AG20443 (cell line): ENCODE measurements around the gene LAT.
"Not testable (repeated sequence)": the region's sequence is repeated elsewhere in the genome, so short reads cannot be mapped to it uniquely, and the experiment has no call there.

ENCODE experiments used
- DNase-seq: peaks from one replicate; pipeline ENCODE4 v3.0.0; 2012; ENCODE audit warnings: low spot score, mixed read lengths

The LAT gene, protein sequence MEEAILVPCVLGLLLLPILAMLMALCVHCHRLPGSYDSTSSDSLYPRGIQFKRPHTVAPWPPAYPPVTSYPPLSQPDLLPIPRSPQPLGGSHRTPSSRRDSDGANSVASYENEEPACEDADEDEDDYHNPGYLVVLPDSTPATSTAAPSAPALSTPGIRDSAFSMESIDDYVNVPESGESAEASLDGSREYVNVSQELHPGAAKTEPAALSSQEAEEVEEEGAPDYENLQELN

DNA sequence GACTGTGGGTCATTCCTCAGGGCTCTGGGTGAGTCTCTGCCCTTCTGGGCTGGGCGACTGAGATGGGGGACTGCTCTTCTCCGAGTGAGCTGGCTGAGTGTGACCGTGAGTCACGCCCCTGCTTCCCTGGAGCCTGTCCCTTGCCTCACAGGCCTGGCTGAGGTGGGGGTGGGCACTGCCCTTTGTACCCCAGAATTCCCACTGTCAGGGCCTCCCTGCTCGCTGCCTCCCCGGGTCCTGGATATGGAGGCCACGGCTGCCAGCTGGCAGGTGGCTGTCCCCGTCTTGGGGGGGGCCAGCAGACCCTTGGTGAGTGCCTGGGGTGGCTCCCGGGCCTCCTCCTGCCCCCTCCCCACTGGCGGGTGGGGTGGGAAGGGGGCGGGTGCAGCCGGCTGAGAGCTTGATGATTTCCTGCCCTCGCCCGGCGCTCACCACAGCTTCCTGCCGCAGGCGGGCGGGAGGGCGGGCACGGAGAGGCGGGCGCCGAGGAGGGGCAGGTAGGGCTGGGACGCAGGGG lies at the start of gene LAT:
LAT (plus strand) TSS at position 434 of the 517 bp plus-strand sequence. CDS start 366 bp downstream, outside the sequence.
- DNase-seq, result no peak

DNA sequence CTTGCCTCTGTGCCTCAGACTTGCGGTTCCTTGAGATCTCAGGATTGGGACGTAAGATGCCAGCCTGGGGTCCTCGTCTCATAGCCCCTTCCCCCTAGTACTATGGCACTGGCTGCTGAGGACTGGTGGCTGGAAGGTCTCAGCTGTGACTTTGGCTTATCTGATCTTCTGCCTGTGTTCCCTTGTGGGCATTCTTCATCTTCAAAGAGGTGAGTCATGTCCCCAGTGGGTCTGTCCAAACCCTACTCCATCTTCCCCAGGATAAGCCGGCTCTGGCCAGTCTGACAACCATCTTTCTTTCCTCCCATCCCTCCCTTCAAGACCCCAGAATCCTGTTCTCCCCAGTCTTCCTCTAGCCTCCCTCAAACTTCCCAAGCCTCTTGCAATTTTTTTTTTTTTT lies 49.5 kb upstream of the LAT start:
- no peak for DNase-seq

DNA sequence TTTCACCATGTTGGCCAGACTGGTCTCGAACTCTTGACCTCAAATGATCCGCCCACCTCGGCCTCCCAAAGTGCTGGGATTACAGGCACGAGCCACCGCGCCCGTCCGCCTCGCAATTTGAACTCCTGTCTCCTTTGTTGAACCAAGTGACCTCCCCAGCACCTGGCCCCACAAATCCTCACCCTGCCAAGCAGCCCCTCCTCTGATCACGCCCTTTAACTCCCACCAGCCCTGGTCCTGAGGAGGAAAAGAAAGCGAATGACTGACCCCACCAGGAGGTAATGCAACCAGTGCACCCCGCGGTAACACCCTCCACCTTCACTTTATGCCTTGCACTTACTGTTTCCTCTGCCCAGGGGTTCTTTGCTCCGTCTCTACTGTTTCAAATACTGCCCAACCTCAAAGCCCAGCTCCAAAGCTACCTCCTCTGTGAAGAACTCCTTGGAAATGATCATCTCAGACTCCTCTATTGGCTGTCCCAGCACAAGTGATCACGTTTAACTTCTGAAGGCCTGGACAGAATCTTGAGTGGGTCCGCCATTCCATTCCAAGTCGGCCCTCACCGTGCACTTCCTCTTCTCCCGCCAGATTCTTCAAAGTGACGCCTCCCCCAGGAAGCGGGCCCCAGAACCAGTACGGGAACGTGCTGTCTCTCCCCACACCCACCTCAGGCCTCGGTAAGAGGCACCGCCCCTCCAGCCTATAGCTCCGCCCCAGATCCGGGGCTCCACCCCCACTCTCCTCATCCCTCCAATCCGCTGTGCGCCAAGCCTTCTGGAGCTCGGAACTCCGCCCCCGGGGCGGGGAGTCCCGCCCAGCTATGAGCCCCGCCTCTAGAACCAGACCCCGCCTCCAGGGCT lies 48.7 kb upstream of the LAT start:
- DNase-seq, result peak; percentile 92

DNA sequence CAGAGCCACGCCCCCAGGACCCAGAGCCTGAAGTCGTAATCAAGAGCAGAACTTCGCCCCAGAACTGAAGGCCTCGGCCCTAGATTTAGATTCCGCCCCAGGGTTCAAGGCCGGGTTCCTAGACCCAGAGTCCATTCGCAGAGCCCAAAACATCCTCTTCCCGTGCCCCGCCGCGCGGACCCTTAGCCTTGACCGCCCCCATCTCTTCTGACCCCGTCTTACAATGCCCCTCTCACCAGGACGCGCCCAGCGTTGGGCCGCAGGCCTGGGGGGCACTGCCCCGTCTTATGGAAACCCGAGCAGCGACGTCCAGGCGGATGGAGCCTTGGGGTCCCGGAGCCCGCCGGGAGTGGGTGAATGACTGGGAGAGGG lies 48.1 kb upstream of the LAT start:
- no peak for DNase-seq

DNA sequence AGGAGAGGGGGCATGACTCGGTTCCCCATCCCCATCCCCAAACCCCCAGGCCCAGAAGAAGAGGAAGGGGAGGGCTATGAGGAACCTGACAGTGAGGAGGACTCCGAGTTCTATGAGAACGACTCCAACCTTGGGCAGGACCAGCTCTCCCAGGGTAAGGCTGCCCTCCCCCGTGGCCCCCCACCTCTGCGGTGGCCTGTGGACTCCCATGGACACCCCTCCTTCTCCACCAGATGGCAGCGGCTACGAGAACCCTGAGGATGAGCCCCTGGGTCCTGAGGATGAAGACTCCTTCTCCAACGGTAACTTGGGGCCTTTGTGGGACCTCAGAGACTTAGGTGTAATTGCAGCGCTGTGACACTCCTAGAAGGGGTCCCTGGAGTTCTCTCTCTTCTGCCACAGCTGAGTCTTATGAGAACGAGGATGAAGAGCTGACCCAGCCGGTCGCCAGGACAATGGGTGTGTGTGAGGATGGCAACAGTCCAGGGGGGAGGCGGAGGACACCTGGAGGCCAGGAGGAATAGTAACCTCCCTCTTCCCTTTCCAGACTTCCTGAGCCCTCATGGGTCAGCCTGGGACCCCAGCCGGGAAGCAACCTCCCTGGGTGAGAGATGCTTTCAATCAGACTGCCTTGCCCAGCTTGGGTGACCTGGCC lies 47.5 kb upstream of the LAT start:
- no peak for DNase-seq

DNA sequence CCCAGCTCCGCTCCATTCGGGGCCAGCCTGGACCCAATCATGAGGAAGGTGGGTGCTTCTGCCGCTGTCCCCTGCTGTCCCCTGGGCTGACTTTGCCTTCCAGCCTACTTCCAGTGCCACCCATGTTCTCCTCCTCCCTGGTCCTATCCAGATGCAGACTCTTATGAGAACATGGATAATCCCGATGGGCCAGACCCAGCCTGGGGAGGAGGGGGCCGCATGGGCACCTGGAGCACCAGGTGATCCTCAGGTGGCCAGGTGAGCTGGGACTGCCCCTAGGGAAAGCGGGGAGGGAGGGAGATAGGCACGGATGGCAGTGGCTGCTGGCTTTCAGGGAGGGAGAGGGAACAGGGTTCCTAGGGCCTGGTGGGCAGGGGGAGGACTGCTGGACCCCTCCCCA lies 46.1 kb upstream of the LAT start:
- no peak for DNase-seq

DNA sequence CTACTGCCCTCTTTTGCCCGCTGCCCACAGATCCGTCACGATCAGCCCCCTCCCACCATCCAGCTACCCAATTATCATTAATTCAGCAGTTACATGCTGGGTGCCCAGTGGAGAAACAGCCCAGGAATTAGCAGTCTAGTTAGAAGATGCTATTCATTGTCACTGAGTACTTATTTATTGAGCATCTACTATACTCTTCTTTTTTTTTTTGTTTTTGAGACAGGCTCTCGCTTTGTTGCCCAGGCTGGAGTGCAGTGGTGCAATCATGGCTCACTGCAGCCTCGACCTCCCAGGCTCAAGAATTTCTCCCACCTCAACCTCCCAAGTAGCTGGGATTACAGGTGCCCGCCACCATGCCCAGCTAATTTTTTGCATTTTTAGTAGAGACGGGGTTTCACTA lies 45.0 kb upstream of the LAT start:
- not testable (repeated sequence) for DNase-seq

DNA sequence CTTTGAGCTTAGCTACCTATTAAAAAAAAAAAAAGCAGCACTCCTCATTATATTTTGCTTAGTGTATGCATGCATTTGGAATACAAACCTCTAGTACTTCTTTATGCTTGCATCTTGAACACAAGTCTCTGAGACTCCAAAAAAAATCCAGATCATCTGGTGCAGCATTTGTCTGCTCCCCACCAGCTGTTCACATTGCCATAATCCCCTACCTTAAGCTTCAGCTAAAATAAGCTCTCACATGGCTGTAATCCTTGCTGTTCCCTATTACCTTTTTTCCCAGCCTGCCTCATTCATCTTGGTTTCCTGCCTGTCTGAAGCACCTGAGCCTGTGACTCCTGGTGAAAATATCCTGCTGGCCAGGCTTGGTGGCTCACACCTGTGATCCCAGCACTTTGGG lies 41.6 kb upstream of the LAT start:
- DNase-seq, result no peak

DNA sequence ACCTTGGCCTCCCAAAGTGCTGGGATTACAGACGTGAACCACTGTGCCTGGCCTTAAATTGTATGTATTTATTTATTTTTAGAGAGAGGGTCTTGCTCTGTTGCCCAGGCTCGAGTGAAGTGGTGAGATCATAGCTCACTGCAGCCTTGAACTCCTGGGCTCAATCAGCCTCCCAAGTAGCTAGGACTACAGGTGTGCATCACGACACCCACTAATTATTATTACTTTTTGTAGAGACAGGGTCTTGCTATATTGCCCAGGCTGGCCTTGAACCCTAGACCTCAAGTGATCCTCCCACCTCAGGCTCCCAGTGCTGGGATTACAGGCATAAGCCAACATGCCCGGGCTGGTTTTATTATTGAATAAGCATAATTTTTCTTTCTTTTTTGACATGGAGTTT lies 38.2 kb upstream of the LAT start:
- no peak for DNase-seq

DNA sequence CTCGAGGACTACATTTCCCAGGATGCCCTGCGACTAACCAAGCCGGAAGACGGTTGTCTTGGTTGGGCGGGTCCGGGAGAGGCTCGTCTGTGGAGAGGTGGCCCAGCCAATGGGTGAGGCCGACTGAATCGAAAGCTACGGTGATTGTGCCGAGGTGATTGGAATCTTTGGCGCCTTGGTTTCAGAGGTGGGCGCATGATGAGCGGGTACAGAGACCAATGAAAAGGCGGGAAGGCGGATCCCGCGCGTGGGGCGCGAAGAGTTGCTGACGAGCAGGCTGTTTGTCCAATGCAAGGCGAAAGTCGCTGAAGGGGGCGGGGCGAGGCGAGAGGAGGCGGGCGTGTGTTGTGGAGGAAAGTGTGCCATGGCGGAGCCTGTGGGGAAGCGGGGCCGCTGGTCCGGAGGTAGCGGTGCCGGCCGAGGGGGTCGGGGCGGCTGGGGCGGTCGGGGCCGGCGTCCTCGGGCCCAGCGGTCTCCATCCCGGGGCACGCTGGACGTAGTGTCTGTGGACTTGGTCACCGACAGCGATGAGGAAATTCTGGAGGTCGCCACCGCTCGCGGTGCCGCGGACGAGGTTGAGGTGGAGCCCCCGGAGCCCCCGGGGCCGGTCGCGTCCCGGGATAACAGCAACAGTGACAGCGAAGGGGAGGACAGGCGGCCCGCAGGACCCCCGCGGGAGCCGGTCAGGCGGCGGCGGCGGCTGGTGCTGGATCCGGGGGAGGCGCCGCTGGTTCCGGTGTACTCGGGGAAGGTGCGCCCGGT lies 34.0 kb upstream of the LAT start, which contains the start of gene NFATC2IP:
NFATC2IP (plus strand) TSS at position 290 of the 762 bp plus-strand sequence; CDS start at position 365, 75 bp downstream.
- DNase-seq, result peak; percentile 99

DNA sequence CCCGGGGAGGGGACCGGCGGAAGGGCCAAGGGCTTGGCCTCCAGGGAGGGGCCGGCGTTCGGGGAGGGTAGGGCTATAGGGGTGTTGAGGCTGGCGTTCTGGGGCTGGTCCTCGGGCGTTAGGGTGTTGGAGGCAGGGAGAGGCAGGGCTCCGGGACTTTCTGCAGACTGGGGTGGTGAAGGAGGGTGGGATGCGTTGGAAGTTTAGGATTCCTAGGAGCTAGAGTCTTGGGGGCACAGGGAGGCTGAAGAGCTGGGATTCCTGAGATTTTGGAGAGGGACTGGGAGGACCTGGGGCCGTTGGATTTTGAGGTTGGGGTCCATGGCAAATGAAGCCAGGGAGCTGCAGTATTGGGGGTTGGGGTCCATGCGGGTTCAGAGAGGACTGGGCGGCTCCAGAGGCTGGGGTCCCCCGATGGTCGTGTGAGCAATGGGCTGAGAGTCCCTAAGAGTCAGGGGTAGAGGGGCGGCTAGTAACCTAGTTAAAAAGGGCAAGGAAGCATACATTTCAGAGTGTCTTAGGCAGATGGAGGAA lies 33.4 kb upstream of the LAT start:
- no peak for DNase-seq

DNA sequence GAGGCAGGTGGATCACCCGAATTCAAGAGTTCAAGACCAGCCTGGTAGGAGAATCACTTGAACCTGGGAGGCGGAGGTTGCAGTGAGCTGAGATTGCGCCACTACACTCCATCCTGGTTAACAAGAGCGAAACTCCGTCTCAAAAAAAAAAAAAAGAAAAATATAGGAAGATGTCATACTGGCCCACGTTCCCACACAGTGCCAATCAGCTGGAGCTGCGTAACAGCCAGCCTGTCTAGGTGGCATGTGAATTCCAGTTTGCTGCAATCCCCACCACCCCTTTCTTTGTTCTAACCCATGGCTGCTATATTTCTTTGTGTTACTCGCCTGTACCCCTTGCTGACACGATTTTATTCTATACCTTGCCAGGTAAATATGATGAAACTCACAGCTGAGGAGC lies 26.6 kb upstream of the LAT start:
- DNase-seq, result no peak

DNA sequence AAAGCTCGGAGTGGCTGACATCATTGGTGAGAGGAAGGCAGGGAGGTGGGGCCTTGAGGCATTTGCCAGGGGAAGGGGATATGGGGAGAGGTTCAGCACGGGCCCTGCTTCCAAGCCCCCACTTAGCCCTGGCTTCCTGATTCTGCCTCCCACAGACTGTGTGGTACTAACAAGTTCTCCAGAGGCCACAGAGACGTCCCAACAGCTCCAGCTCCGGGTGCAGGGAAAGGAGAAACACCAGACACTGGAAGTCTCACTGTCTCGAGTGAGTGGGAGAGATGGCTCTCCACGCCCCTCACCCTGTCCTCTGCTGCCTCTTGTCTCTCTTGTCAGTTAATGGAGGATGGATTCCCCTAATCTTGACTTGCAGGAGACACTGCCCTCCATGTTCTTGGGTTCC lies 26.0 kb upstream of the LAT start:
- no peak for DNase-seq

DNA sequence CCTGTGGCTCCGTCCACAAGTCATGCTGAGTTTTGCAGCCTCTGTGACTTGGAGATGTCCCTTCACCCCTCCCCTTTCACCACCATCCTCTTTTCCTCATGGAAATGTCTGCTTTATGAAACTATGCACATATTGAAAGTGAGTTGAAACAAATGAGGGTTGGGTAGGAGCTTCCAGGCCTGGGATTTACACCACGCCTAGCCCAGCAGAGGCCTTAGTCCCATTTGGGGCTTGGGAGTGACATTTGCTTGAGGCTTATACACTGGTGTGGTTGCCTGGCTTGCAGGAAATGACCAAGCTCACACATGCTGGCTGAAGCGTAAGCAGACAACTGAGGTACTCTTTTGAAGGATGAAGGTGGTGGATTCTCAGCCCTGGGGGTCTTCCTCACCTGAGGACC lies 20.8 kb upstream of the LAT start:
- DNase-seq, result no peak

DNA sequence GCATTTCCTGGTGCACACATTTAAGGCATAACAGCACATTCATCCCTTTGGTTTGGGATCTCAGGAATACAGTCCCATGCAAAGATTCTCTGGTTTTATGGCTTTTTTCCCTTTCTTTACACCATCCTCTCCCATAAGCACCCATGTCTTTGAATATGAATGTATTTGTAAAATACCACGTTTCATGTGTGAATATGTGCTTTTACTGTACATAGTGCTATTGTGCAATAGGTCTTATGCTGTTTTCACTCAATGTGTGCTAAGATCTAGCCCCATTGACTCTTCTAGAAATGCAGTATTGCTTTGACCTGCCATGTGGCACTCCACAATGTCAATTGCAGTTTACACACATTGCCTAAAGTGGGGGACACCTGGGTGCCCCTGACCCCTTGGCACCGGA lies 20.4 kb upstream of the LAT start:
- DNase-seq, result no peak

DNA sequence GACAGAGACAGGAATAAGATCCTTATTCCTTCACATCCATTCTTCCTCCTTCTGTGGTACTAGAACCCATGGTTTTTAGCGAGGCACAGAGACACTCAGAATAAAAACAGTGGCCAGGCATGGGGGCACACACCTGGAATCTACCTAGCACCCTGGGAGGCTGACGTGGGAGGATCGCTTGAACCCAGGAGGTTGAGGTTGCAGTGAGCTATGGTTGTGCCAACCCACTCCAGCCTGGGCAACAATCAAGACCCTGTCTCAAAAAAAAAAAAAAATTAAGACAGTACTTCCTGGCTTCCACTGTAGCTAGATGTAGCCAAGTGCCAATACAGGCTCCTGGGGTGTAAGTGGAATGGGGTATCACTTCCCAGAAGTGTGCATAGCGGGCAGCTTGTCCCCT lies 17.7 kb upstream of the LAT start:
- no peak for DNase-seq

DNA sequence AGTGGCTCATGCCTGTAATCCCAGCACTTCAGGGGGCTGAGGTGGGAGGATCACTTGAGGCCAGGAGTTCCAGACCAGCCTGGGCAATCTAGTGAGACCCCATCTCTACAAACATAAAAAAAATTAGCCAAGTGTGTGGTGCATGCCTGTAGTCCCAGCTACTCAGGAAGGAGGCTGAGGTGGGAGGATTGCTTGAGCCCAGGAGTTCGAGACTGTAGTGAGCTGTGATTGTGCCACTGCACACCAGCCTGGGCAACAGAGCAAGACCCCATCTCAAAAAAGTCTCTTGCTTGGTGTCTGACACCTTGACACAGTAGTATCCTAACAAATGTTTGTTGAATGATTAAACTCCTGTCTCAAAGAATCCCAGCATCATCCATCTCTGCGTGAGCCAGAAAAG lies 15.2 kb upstream of the LAT start:
- DNase-seq, result not testable (repeated sequence)

DNA sequence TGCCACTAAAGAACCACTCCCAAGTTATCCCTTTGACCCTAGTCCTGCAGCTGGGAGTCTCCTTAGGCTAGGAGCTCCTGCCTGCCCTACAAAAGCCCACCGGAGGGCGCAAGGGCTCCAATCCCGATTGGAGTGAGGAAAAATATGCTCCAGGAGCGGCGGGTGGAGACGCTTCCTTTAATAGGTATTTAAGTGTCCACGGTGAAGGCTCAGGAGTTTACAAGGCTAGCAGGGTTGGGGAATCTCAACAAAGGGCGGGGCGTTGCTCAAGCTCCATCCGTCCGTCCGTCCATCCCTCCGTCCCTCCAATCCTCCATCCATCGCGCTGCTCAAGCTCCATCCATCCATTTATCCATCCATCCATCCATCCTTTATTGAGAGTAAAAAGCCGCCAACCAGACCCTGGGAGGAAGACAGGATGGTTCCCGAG lies 10.8 kb upstream of the LAT start:
- peak; percentile 76 for DNase-seq

DNA sequence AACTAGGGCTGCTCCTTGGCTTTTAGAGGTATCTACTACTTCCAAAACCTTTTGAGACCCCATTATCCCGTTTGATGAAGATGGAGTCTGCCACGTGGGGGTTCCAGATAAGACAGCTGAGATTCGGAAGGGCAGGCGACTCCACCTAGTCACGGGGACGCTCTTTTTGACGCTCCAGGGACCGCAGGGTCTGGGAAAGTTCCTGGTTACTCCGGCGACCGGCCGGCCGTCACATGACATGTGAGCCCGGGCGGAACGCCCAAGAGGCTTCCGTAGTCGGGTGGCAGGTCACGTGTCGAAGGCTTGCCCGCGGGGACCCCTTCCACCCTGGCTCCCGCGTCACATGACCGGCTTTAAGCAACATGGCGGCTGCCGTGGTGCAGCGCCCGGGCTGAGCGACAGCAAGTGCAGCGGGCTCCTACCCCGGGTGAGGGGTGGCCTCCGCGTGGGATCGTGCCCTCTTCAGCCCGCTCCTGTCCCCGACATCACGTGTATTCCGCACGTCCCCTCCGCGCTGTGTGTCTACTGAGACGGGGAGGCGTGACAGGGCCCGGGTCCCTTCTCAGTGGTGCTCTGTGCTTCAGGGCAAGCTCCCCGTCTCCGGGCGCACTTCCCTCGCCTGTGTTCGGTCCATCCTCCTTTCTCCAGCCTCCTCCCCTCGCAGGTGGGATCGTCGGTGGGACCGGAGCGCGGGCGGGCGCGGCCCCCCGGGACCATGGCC lies 10.3 kb upstream of the LAT start, which contains the start of gene SPNS1:
SPNS1 (plus strand) TSS at position 342 of the 721 bp plus-strand sequence; CDS start at position 716, 374 bp downstream.
- peak; percentile 99 for DNase-seq

DNA sequence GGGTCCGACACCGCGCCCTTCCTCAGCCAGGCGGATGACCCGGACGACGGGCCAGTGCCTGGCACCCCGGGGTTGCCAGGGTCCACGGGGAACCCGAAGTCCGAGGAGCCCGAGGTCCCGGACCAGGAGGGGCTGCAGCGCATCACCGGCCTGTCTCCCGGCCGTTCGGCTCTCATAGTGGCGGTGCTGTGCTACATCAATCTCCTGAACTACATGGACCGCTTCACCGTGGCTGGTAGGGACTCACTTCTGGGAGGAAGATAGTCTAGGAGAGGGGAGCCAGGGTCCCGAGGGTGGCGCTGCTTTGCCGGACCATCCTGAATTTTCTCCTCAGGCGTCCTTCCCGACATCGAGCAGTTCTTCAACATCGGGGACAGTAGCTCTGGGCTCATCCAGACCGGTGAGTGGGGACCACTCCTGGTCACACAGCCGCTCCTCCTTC lies 9.7 kb upstream of the LAT start:
- no peak for DNase-seq
